Measurements from ENCODE around the gene CENPF.
"Not testable (repeated sequence)": the region's sequence is repeated elsewhere in the genome, so short reads cannot be mapped to it uniquely, and the experiment has no call there.

GRCh38 chr1:214576120-214576519 is 26.9 kb upstream of the CENPF start:
- TF ChIP-seq CTCF (IDR thresholded peaks at IDR 0.05; ENCODE audit: borderline replicate concordance, extremely low read depth, low read length, poor library complexity, severe bottlenecking); EZH2 (IDR thresholded peaks at IDR 0.05; ENCODE audit: borderline replicate concordance, low read depth, low read length, severe bottlenecking): not testable (repeated sequence)
